Right atrium auricular region (tissue), 2 donors: ENCODE results near the gene FGF14. TPM values are rescaled to one million over a fixed set of nuclear protein-coding genes. Genes with fewer than 3 reads are reported as not detected.

Experiments used
- DNase-seq: peaks from one replicate; pipeline ENCODE4 v3.0.0-alpha.2; 2019; ENCODE audit warnings: low spot score
- H3K27ac ChIP-seq, 2 donors: fragments of 200-600 bp; sonication (generic); 1 replicate in 1 of 2; 2 replicates in 1 of 2; pipeline ENCODE4 v1.5.1; 2016 to 2019
- H3K27me3 ChIP-seq, 2 donors: fragments of 200-600 bp; sonication (generic); one replicate each; pipeline versions ENCODE4 v1.5.1 to v1.6.0; 2017 to 2019
- H3K36me3 ChIP-seq: fragments of 200-600 bp; sonication (generic); one replicate; pipeline ENCODE4 v1.5.1; 2016
- H3K4me1 ChIP-seq, 2 donors: fragments of 200-600 bp; sonication (generic); one replicate each; pipeline versions ENCODE4 v1.5.1 to v1.6.0; 2017 to 2019
- H3K4me3 ChIP-seq, 2 donors: fragments of 200-600 bp; sonication (generic); 1 replicate in 1 of 2; 2 replicates in 1 of 2; pipeline ENCODE4 v1.5.1; 2017 to 2019; ENCODE audit warnings: mild to moderate bottlenecking in 1 of 2, moderate library complexity in 1 of 2
- H3K9me3 ChIP-seq, 2 donors: fragments of 200-600 bp; sonication (generic); one replicate each; pipeline ENCODE4 v1.5.1; 2019
- total RNA-seq, 2 donors: library from RNA; depleted of rRNA; stranded (reverse); fragments of >200 nt; gene quantifications; one replicate each; pipeline ENCODE4 v1.1.0, GENCODE V29; 2016
- TF ChIP-seq, protein P1 (sequence below), 2 donors: fragments of 200-600 bp; sonication (generic); IDR thresholded peaks; one replicate each; pipeline ENCODE4 v1.5.1; 2019; ENCODE audit warnings: antibody characterized with exemption in 2 of 2

The FGF14 gene
- total RNA-seq, 2 donors from 2014 or later = 1.3 to 1.7 TPM

DNA sequence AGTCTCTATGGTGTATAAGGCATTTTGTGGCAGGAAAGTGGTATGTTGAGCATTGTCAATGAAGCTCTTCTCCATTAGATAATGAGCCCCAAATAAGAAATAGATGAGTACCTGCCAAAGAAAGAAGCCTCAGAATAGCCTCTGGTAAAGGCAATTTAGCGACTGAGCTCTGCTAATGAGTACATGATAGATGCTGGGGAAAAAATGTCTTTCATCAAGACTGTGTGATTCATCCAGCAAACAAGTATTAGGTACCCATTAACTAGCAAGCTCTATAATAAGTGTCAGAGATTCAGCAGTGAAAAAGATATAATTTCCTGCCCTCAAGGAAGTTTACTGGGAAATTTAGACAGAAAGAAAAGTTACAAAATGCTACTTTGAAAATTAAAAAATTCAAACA, 654.8 kb downstream of the FGF14 start:
- TF ChIP-seq, protein P1, sequence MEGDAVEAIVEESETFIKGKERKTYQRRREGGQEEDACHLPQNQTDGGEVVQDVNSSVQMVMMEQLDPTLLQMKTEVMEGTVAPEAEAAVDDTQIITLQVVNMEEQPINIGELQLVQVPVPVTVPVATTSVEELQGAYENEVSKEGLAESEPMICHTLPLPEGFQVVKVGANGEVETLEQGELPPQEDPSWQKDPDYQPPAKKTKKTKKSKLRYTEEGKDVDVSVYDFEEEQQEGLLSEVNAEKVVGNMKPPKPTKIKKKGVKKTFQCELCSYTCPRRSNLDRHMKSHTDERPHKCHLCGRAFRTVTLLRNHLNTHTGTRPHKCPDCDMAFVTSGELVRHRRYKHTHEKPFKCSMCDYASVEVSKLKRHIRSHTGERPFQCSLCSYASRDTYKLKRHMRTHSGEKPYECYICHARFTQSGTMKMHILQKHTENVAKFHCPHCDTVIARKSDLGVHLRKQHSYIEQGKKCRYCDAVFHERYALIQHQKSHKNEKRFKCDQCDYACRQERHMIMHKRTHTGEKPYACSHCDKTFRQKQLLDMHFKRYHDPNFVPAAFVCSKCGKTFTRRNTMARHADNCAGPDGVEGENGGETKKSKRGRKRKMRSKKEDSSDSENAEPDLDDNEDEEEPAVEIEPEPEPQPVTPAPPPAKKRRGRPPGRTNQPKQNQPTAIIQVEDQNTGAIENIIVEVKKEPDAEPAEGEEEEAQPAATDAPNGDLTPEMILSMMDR (IDR thresholded peaks at IDR 0.05) = no peak
- Histone ChIP-seq H3K4me3 (no peak overlapping the region), H3K9me3 (no peaks in the 10 kb centered on the region), H3K27me3 (no peaks in the 10 kb centered on the region), H3K36me3 (no peaks in the 10 kb centered on the region), H3K4me1 (no peaks in the 10 kb centered on the region), H3K27ac (no peak overlapping the region)
- DNase-seq = no peak

GRCh38 chr13:101746513-101746912, 655.3 kb downstream of the FGF14 start:
- Histone ChIP-seq H3K36me3 (no peaks in the 10 kb centered on the region), H3K9me3 (no peaks in the 10 kb centered on the region), H3K27ac (no peak overlapping the region), H3K4me3 (no peak overlapping the region), H3K27me3 (no peaks in the 10 kb centered on the region), H3K4me1 (no peaks in the 10 kb centered on the region)
- TF ChIP-seq, protein P1 (IDR thresholded peaks at IDR 0.05) = no peak
- no peak for DNase-seq

DNA sequence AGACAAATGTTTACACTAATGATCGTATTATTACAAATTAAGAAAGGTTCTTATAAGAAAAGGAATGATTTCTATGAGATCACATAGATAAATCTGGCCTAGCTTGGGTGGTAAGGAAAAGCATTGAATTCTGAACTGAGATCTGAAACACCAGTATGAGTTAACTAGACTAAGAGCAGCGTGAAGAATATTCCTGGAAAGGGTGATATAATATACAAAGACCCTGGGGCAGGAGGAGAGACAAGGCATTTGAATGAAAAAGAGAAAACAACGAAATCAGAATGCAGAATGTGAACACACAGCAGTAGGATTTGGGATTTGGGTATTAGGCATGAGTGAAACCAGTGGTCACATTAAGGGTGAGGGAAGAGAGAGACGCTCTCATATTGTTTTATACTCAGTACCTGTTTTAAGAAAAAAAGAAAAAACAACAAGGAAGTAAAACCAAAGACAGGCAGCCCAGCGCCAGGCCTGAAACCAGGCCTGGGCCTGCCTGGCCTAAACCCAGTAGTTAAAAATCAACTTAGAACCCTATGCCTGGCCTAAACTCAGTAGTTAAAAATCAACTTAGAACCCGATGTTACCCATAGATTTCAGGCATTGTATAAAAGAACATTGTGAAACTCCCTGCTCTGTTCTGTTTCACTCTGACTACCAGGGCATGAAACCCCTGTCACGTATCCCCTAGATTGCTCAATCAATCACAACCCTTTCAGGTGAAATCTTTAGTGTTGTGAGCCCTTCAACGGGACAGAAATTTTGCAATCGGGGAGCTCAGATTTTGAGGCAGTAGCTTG, 662.3 kb downstream of the FGF14 start:
- Histone ChIP-seq H3K36me3 (no peaks in the 10 kb centered on the region), H3K9me3 (no peaks in the 10 kb centered on the region), H3K27ac (no peak overlapping the region), H3K4me3 (no peak overlapping the region), H3K27me3 (no peaks in the 10 kb centered on the region), H3K4me1 (no peaks in the 10 kb centered on the region)
- no peak for DNase-seq
- TF ChIP-seq, protein P1 (IDR thresholded peaks at IDR 0.05) = no peak

- no peak overlapping the region for H3K27ac ChIP-seq
- H3K4me3 ChIP-seq = no peak overlapping the region
- no peaks in the 10 kb centered on the region for H3K4me1 ChIP-seq
- H3K27me3 ChIP-seq = no peaks in the 10 kb centered on the region
- H3K9me3 ChIP-seq = no peaks in the 10 kb centered on the region
- no peak for DNase-seq
- no peaks in the 10 kb centered on the region for H3K36me3 ChIP-seq
- TF ChIP-seq, protein P1 (IDR thresholded peaks at IDR 0.05) = no peak
Observed at GRCh38 chr13:101738336-101738735, 663.5 kb downstream of the FGF14 start.

- Histone ChIP-seq H3K27me3 (no peaks in the 10 kb centered on the region), H3K4me1 (no peaks in the 10 kb centered on the region), H3K4me3 (no peak overlapping the region), H3K36me3 (no peaks in the 10 kb centered on the region), H3K27ac (no peak overlapping the region), H3K9me3 (no peaks in the 10 kb centered on the region)
- TF ChIP-seq, protein P1 (IDR thresholded peaks at IDR 0.05) = no peak
- no peak for DNase-seq
Observed at GRCh38 chr13:101736566-101736965, 665.3 kb downstream of the FGF14 start.
